A673 (cell line): Measurements from ENCODE around the gene ZNF646. TPM values are rescaled to one million over a fixed set of nuclear protein-coding genes. Genes with fewer than 3 reads are reported as not detected.

Source experiments
- BruUV-seq: library from RNA; stranded (reverse); fragments of 400-500 nt; replicated peaks from 2 replicates; lab custom pipeline; 2021; lab: Mats Ljungman, UMichigan
- CTCF ChIA-PET: fragments of 300-600 bp; sonication (Branson Sonifier 250); formaldehyde crosslinking; loops from one replicate; lab custom pipeline; 2022; ENCODE audit warnings: antibody characterized with exemption; lab: Charles Lee
- POLR2A ChIA-PET: fragments of 300-600 bp; sonication (Branson Sonifier 250); formaldehyde crosslinking; loops from one replicate; lab custom pipeline; 2022; ENCODE audit warnings: antibody characterized with exemption; ENCODE audit not compliant: low non-redundant PET; lab: Charles Lee
- DNase-seq: peaks from one replicate; pipeline ENCODE4 v3.0.0-alpha.2; 2015; ENCODE audit warnings: low spot score
- H3K27ac ChIP-seq: fragments of 200-600 bp; sonication (generic); 2 replicates; pipeline ENCODE4 v1.5.1; 2016; ENCODE audit warnings: mixed run types, low read depth, mild to moderate bottlenecking, mixed read lengths, antibody characterized with exemption, low read length; ENCODE audit not compliant: poor library complexity, severe bottlenecking
- H3K27me3 ChIP-seq: fragments of 200-600 bp; sonication (generic); replicated peaks from 2 replicates; pipeline ENCODE4 v1.6.1; 2017; ENCODE audit warnings: mixed run types, low read depth, mild to moderate bottlenecking, mixed read lengths, antibody characterized with exemption, low read length; ENCODE audit not compliant: insufficient read depth, poor library complexity
- H3K36me3 ChIP-seq: fragments of 200-600 bp; sonication (generic); 2 replicates; pipeline ENCODE4 v1.6.1; 2016; ENCODE audit warnings: mixed run types, mild to moderate bottlenecking, mixed read lengths, antibody characterized with exemption, low read length; ENCODE audit not compliant: insufficient read depth, poor library complexity, severe bottlenecking
- H3K4me1 ChIP-seq: fragments of 200-600 bp; sonication (generic); 2 replicates; pipeline ENCODE4 v1.6.1; 2017; ENCODE audit warnings: mixed run types, mild to moderate bottlenecking, mixed read lengths, antibody characterized with exemption, low read length; ENCODE audit not compliant: insufficient read depth, poor library complexity, severe bottlenecking
- H3K4me3 ChIP-seq: fragments of 200-600 bp; sonication (generic); 2 replicates; pipeline ENCODE4 v1.5.1; 2016; ENCODE audit warnings: low read depth, mixed run types, mild to moderate bottlenecking, mixed read lengths, low read length; ENCODE audit not compliant: poor library complexity, severe bottlenecking
- H3K9me3 ChIP-seq: fragments of 200-600 bp; sonication (generic); 2 replicates; pipeline ENCODE4 v1.6.1; 2016; ENCODE audit warnings: mixed run types, low read depth, mild to moderate bottlenecking, mixed read lengths, antibody characterized with exemption, low read length; ENCODE audit not compliant: poor library complexity, severe bottlenecking
- CTCF ChIP-seq: fragments of 300-800, 200-600 bp; sonication (generic); conservative IDR thresholded peaks from 2 replicates; pipeline ENCODE4 v1.5.1; 2017; ENCODE audit warnings: low read depth, mild to moderate bottlenecking, antibody characterized with exemption, low read length, moderate library complexity, mixed read lengths
- EZH2 ChIP-seq: fragments of 200-600 bp; sonication (generic); IDR thresholded peaks from 2 replicates; pipeline ENCODE4 v1.6.1; 2017; ENCODE audit warnings: borderline replicate concordance, low read depth, mild to moderate bottlenecking, mixed read lengths, antibody characterized with exemption, low read length; ENCODE audit not compliant: poor library complexity, severe bottlenecking
- intact Hi-C: fragments of 100-400 bp; cut with micrococcal nuclease; formaldehyde crosslinking; loops from one replicate; pipeline ENCODE4 v1.10.0; 2022; ENCODE audit not compliant: unreplicated experiment
- total RNA-seq: library from RNA; stranded (reverse); gene quantifications from 2 replicates; pipeline ENCODE4 v1.2.3, GENCODE V29; 2021

Gene ZNF646
- total RNA-seq, 1 experiment from 2014 or later, result 26.6 TPM

- peaks cover 7% of the 10 kb centered on the region for H3K4me1 ChIP-seq
- intact Hi-C loops, result no loop called here
- no peak overlapping the region for H3K27ac ChIP-seq
- CTCF ChIA-PET, result no interaction called here
- no peaks in the 10 kb centered on the region for H3K36me3 ChIP-seq
- no peaks in the 10 kb centered on the region for H3K27me3 ChIP-seq
- H3K9me3 ChIP-seq, result no peaks in the 10 kb centered on the region
- POLR2A ChIA-PET, result no interaction called here
- no TSS peak for BruUV-seq
- TF ChIP-seq EZH2 (no peak), CTCF (no peak)
- no peak for DNase-seq
- no peak overlapping the region for H3K4me3 ChIP-seq
These were observed 45.0 kb upstream of the ZNF646 start for GRCh38 chr16:31029272-31029671.

- no peak overlapping the region for H3K27ac ChIP-seq
- H3K36me3 ChIP-seq, result no peaks in the 10 kb centered on the region
- intact Hi-C loops, result no loop called here
- no peak for TF ChIP-seq EZH2
- no peak for DNase-seq
- ChIA-PET CTCF (no interaction called here), POLR2A (no interaction called here)
- no peaks in the 10 kb centered on the region for H3K27me3 ChIP-seq
- no peaks in the 10 kb centered on the region for H3K9me3 ChIP-seq
- H3K4me3 ChIP-seq, result no peak overlapping the region
- BruUV-seq, result no TSS peak
- peaks cover 7% of the 10 kb centered on the region for H3K4me1 ChIP-seq
These were observed 42.9 kb upstream of the ZNF646 start for GRCh38 chr16:31031276-31031675.

GRCh38 chr16:31032736-31033708, 41.2 kb upstream of the ZNF646 start, which contains the start of gene STX4:
STX4 (plus strand) TSS chr16:31033558; CDS start chr16:31033806, 248 bp downstream.
- intact Hi-C loops, result no loop called here
- ChIA-PET CTCF (interaction anchor here (0.7 kb wide), 1 partner anchor 26 kb away, joined by 3 read pairs; no protein-coding TSS in a partner anchor), POLR2A (interaction anchor here (0.7 kb wide), 1 partner anchor 189 kb away, joined by 3 read pairs; no protein-coding TSS in a partner anchor)
- Histone ChIP-seq H3K27me3 (no peaks in the 10 kb centered on the region), H3K9me3 (no peaks in the 10 kb centered on the region), H3K27ac (peak within 1 kb of the TSS; percentile 83), H3K4me3 (peak within 1 kb of the TSS; percentile 77), H3K36me3 (no peaks in the 10 kb centered on the region), H3K4me1 (peaks cover 7% of the 10 kb centered on the region)
- BruUV-seq, result TSS peak; percentile 79
- no peak for TF ChIP-seq EZH2
- TF ChIP-seq CTCF, result no peak
- peak; percentile 98 for DNase-seq
